HUDEP-2 (cell line): ENCODE data around the gene CCDC85A.

Experiments
- DNase-seq, 76 experiments: peaks; one replicate each; lab custom pipeline; 2025; ENCODE audit not compliant: unreplicated experiment in 76 of 76; lab: John Stamatoyannopoulos, UW

The CCDC85A gene

GRCh38 chr2:56292951-56293350 is 109.2 kb downstream of the CCDC85A start:
- no peak for DNase-seq

GRCh38 chr2:56295666-56296065 is 111.9 kb downstream of the CCDC85A start:
- DNase-seq, result no peak

- no peak for DNase-seq
Observed at GRCh38 chr2:56297671-56298070, 113.9 kb downstream of the CCDC85A start.

GRCh38 chr2:56299171-56299691 is 115.4 kb downstream of the CCDC85A start:
- DNase-seq, result no peak

GRCh38 chr2:56309626-56310170 is 125.9 kb downstream of the CCDC85A start:
- no peak for DNase-seq

- DNase-seq, result no peak
Observed at GRCh38 chr2:56313500-56313921, 129.7 kb downstream of the CCDC85A start.

GRCh38 chr2:56314371-56314770 is 130.6 kb downstream of the CCDC85A start:
- no peak for DNase-seq

GRCh38 chr2:56314796-56315195 is 131.0 kb downstream of the CCDC85A start:
- DNase-seq, result no peak

GRCh38 chr2:56315376-56315775 is 131.6 kb downstream of the CCDC85A start:
- no peak for DNase-seq

- no peak for DNase-seq
Observed at GRCh38 chr2:56316011-56316410, 132.2 kb downstream of the CCDC85A start.

- no peak for DNase-seq
Observed at GRCh38 chr2:56318147-56318546, 134.4 kb downstream of the CCDC85A start.

- DNase-seq, result no peak
Observed at GRCh38 chr2:56325661-56326345, 142.0 kb downstream of the CCDC85A start.

- no peak for DNase-seq
Observed at GRCh38 chr2:56326346-56326741, 142.6 kb downstream of the CCDC85A start.

- no peak for DNase-seq
Observed at GRCh38 chr2:56331810-56332209, 148.0 kb downstream of the CCDC85A start.

- DNase-seq, result no peak
Observed at GRCh38 chr2:56333812-56334485, 150.2 kb downstream of the CCDC85A start.

- no peak for DNase-seq
Observed at GRCh38 chr2:56334622-56335021, 150.8 kb downstream of the CCDC85A start.

- DNase-seq, result no peak
Observed at GRCh38 chr2:56335101-56335500, 151.3 kb downstream of the CCDC85A start.

- no peak for DNase-seq
Observed at GRCh38 chr2:56337342-56337741, 153.6 kb downstream of the CCDC85A start.

GRCh38 chr2:56338232-56338631 is 154.4 kb downstream of the CCDC85A start:
- no peak for DNase-seq

- DNase-seq, result no peak
Observed at GRCh38 chr2:56344771-56345170, 161.0 kb downstream of the CCDC85A start.

GRCh38 chr2:56347881-56348280 is 164.1 kb downstream of the CCDC85A start:
- DNase-seq, result no peak
